HepG2 (cell line): Measurements from ENCODE around the gene SHC1. TPM values are rescaled to one million over a fixed set of nuclear protein-coding genes. Genes with fewer than 3 reads are reported as not detected.

Experiments
- ADNP ChIP-seq: sonication (generic); formaldehyde crosslinking; IDR thresholded peaks from 2 replicates; pipeline ENCODE4 v1.4.0; 2020; ENCODE audit warnings: missing genetic modification reagents
- CHD2 ChIP-seq: IDR thresholded peaks from 2 replicates; pipeline ENCODE4 v1.6.1; 2011; ENCODE audit warnings: low read depth, low read length, improper control_type of control experiment
- CREB3 ChIP-seq: sonication (generic); formaldehyde crosslinking; IDR thresholded peaks from 2 replicates; pipeline ENCODE4 v1.5.0; 2020; ENCODE audit warnings: missing genetic modification reagents
- DZIP1 ChIP-seq: sonication (generic); formaldehyde crosslinking; IDR thresholded peaks from 2 replicates; pipeline ENCODE4 v1.5.0; 2020; ENCODE audit warnings: mild to moderate bottlenecking, missing genetic modification reagents
- EHMT2 ChIP-seq: fragments of 200-600 bp; sonication (generic); IDR thresholded peaks from 2 replicates; pipeline ENCODE4 v1.7.0; 2017; ENCODE audit warnings: antibody characterized with exemption, low read depth, low read length, borderline replicate concordance
- EZH2 ChIP-seq: conservative IDR thresholded peaks from 2 replicates; pipeline ENCODE4 v1.6.1; 2012; ENCODE audit warnings: mild to moderate bottlenecking, low read depth, low read length, moderate library complexity
- FOSL2 ChIP-seq: sonication (generic); formaldehyde crosslinking; IDR thresholded peaks from 2 replicates; pipeline ENCODE4 v1.4.0; 2020; ENCODE audit warnings: missing genetic modification reagents
- FOXJ3 ChIP-seq: sonication (generic); formaldehyde crosslinking; IDR thresholded peaks from 2 replicates; pipeline ENCODE4 v1.4.0; 2020; ENCODE audit warnings: missing genetic modification reagents, mild to moderate bottlenecking, borderline replicate concordance
- IKZF5 ChIP-seq: IDR thresholded peaks from 2 replicates; pipeline ENCODE4 v1.6.1; 2018; ENCODE audit warnings: missing genetic modification reagents, mild to moderate bottlenecking, missing compliant biosample characterization
- MEIS2 ChIP-seq: sonication (generic); formaldehyde crosslinking; IDR thresholded peaks from 2 replicates; pipeline ENCODE4 v1.9.0; 2021; ENCODE audit warnings: mild to moderate bottlenecking, missing genetic modification reagents
- NCOA2 ChIP-seq: sonication (generic); formaldehyde crosslinking; IDR thresholded peaks from 2 replicates; pipeline ENCODE4 v1.8.0; 2022; ENCODE audit warnings: inconsistent platforms
- RAD21 ChIP-seq: fragments of 450-650 bp; formaldehyde crosslinking; IDR thresholded peaks from 2 replicates; pipeline ENCODE4 v1.5.0; 2020; ENCODE audit warnings: mild to moderate bottlenecking
- RFXAP ChIP-seq: sonication (generic); formaldehyde crosslinking; IDR thresholded peaks from 2 replicates; pipeline ENCODE4 v1.4.0; 2020; ENCODE audit warnings: missing genetic modification reagents, borderline replicate concordance
- SIX4 ChIP-seq: sonication (generic); formaldehyde crosslinking; IDR thresholded peaks from 2 replicates; pipeline ENCODE4 v1.4.0; 2020; ENCODE audit warnings: missing genetic modification reagents
- STAG1 ChIP-seq: sonication (generic); formaldehyde crosslinking; IDR thresholded peaks from 2 replicates; pipeline ENCODE4 v1.4.0; 2020; ENCODE audit warnings: missing genetic modification reagents
- SYNCRIP ChIP-seq: fragments of 200-400 bp; formaldehyde crosslinking; IDR thresholded peaks from 2 replicates; pipeline ENCODE4 v1.6.1; 2018; ENCODE audit warnings: mild to moderate bottlenecking, low read depth, low read length; ENCODE audit not compliant: insufficient read depth
- THAP11 ChIP-seq: IDR thresholded peaks from 2 replicates; pipeline ENCODE4 v1.6.1; 2016; ENCODE audit warnings: missing biosample characterization, missing genetic modification reagents
- ZBTB7B ChIP-seq: sonication (generic); formaldehyde crosslinking; IDR thresholded peaks from 2 replicates; pipeline ENCODE4 v1.4.0; 2020; ENCODE audit warnings: missing genetic modification reagents
- ZNF17 ChIP-seq: sonication (generic); formaldehyde crosslinking; IDR thresholded peaks from 2 replicates; pipeline ENCODE4 v1.5.0; 2020; ENCODE audit warnings: mild to moderate bottlenecking, missing genetic modification reagents
- ZNF180 ChIP-seq: sonication (generic); formaldehyde crosslinking; IDR thresholded peaks from 2 replicates; pipeline ENCODE4 v1.4.0; 2020; ENCODE audit warnings: low read depth, missing genetic modification reagents, borderline replicate concordance
- ZNF224 ChIP-seq: sonication (generic); formaldehyde crosslinking; IDR thresholded peaks from 2 replicates; pipeline ENCODE4 v1.5.0; 2020; ENCODE audit warnings: mild to moderate bottlenecking, missing genetic modification reagents
- ZNF251 ChIP-seq: sonication (generic); formaldehyde crosslinking; IDR thresholded peaks from 2 replicates; pipeline ENCODE4 v1.9.0; 2021; ENCODE audit warnings: mild to moderate bottlenecking, missing genetic modification reagents
- ZNF382 ChIP-seq: sonication (generic); formaldehyde crosslinking; IDR thresholded peaks from 2 replicates; pipeline ENCODE4 v1.5.0; 2020; ENCODE audit warnings: missing genetic modification reagents, mild to moderate bottlenecking, borderline replicate concordance
- ZNF616 ChIP-seq: sonication (generic); formaldehyde crosslinking; IDR thresholded peaks from 2 replicates; pipeline ENCODE4 v1.5.0; 2020; ENCODE audit warnings: low read depth, mild to moderate bottlenecking, missing genetic modification reagents
- ZNF747 ChIP-seq: sonication (generic); formaldehyde crosslinking; IDR thresholded peaks from 2 replicates; pipeline ENCODE4 v1.8.1; 2023; ENCODE audit warnings: missing genetic modification reagents, mild to moderate bottlenecking, borderline replicate concordance
- polyA plus RNA-seq, 8 experiments: library from polyadenylated mRNA; depleted of rRNA in 3 of 8; stranded (reverse) in 7 of 8; unstranded in 1 of 8; fragments of >200 nt; fragmentation: Illumina TruSeq in 4 of 8; extraction: Trizol in 4 of 8; gene quantifications; 2 replicates each; pipeline versions ENCODE4 v1.2.1 to v1.2.3, GENCODE V29; 2011 to 2016; ENCODE audit warnings: low read depth in 4 of 8, missing spikeins in 1 of 8, mixed read lengths in 1 of 8; ENCODE audit not compliant: insufficient read depth in 1 of 8
- total RNA-seq, 5 experiments: library from RNA; depleted of rRNA; stranded (reverse); fragments of >200 nt; fragmentation: Illumina TruSeq; extraction: Trizol; gene quantifications; 2 replicates each; pipeline ENCODE4 v1.2.3, GENCODE V29; 2016; ENCODE audit warnings: low read depth in 1 of 5
- TF ChIP-seq, protein P1 (sequence below): sonication (generic); formaldehyde crosslinking; IDR thresholded peaks from 2 replicates; pipeline ENCODE4 v1.5.1; 2020; ENCODE audit warnings: missing genetic modification reagents, mild to moderate bottlenecking, borderline replicate concordance

Gene SHC1
- total and polyA plus RNA-seq, 2 of the 13 experiments (the other 11 are each of a cell fraction or from before 2014, with no cell fraction given): 52.0 to 137 TPM

GRCh38 chr1:154944401-154945159 lies 26.0 kb downstream of the SHC1 start (continued):
- TF ChIP-seq DZIP1 (CRISPR knock-in tag) (no peak), CREB3 (no peak), RAD21 (CRISPR knock-in tag) (no peak), ZNF747 (CRISPR knock-in tag) (peak; percentile 54; the same call in 1 of the 2 replicates), STAG1 (CRISPR knock-in tag) (peak; percentile 37), FOSL2 (CRISPR knock-in tag) (no peak), RFXAP (no peak), SIX4 (CRISPR knock-in tag) (peak; percentile 55; the same call in 1 of the 2 replicates), IKZF5 (CRISPR knock-in tag) (peak; percentile 82), ZNF251 (CRISPR knock-in tag) (no peak), EHMT2 (no peak), ZBTB7B (no peak), ZNF224 (no peak), ZNF180 (CRISPR knock-in tag) (no peak), CHD2 (no peak), FOXJ3 (CRISPR knock-in tag) (peak; percentile 45; the same call in 1 of the 2 replicates), MEIS2 (CRISPR knock-in tag) (0 out of 2 replicates have a peak, but pooled peaks have one; percentile 83), ZNF17 (CRISPR knock-in tag) (no peak), EZH2 (no peak), SYNCRIP (no peak), ZNF616 (CRISPR knock-in tag) (no peak), ADNP (CRISPR knock-in tag) (no peak), NCOA2 (peak; percentile 87), THAP11 (CRISPR knock-in tag) (peak; percentile 51; the same call in 1 of the 2 replicates), ZNF382 (CRISPR knock-in tag) (no peak)
- TF ChIP-seq, protein P1, sequence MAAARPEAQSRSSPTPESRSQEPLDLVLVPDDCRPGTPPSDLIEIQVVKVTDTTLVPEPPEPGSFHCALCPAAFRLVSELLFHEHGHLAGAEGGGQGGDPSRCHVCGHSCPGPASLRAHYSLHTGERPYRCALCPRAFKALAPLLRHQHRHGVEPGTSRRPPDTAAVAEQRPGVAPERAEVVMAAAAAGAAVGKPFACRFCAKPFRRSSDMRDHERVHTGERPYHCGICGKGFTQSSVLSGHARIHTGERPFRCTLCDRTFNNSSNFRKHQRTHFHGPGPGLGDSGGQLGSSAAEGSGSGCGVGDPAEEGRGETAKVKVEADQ (CRISPR knock-in tag): peak; percentile 47; the same call in 1 of the 2 replicates
